Keratinocyte (primary cell): ENCODE measurements around the gene AKR1C8. TPM values are rescaled to one million over a fixed set of nuclear protein-coding genes. Genes with fewer than 3 reads are reported as not detected.
"Not testable (repeated sequence)": the region's sequence is repeated elsewhere in the genome, so short reads cannot be mapped to it uniquely, and the experiment has no call there.

Source experiments
- DNase-seq: peaks from one replicate; pipeline ENCODE4 v3.0.0-alpha.2; 2011; ENCODE audit warnings: low read depth, missing footprints, low spot score
- FAIRE-seq: peaks from 2 replicates; lab custom pipeline; 2011; peaks lifted over from hg19 to GRCh38; lab: Jason Lieb, UNC
- H2AFZ ChIP-seq: 2 replicates; pipeline ENCODE4 v1.6.0; 2012; ENCODE audit warnings: low read length, control low read depth, inconsistent platforms; ENCODE audit not compliant: control insufficient read depth
- H3K27ac ChIP-seq: 2 replicates; pipeline ENCODE4 v1.5.1; 2011; ENCODE audit warnings: low read length; ENCODE audit not compliant: control insufficient read depth, insufficient read depth
- H3K27me3 ChIP-seq: 3 replicates; pipeline ENCODE4 v1.6.0; 2011; ENCODE audit warnings: low read length; ENCODE audit not compliant: control insufficient read depth, insufficient read depth; ENCODE audit errors: extremely low read depth
- H3K36me3 ChIP-seq, 2 experiments: 2 replicates in 1 of 2; 3 replicates in 1 of 2; pipeline ENCODE4 v1.5.1; 2011; ENCODE audit warnings: low read length in 2 of 2, mild to moderate bottlenecking in 1 of 2; ENCODE audit not compliant: control insufficient read depth in 2 of 2, insufficient read depth in 2 of 2; ENCODE audit errors: extremely low read depth in 1 of 2
- H3K4me1 ChIP-seq: 3 replicates; pipeline ENCODE4 v1.5.1; 2011; ENCODE audit warnings: low read length; ENCODE audit not compliant: control insufficient read depth, insufficient read depth; ENCODE audit errors: extremely low read depth
- H3K4me2 ChIP-seq: 3 replicates; pipeline ENCODE4 v1.6.0; 2011; ENCODE audit warnings: low read depth, low read length; ENCODE audit not compliant: control insufficient read depth, insufficient read depth; ENCODE audit errors: extremely low read depth
- H3K4me3 ChIP-seq, 3 experiments: fragments of 200-600 bp in 1 of 3; sonication (generic) in 1 of 3; 2 replicates in 2 of 3; 3 replicates in 1 of 3; pipeline ENCODE4 v1.5.1; 2011 to 2016; ENCODE audit warnings: low read length in 3 of 3, mild to moderate bottlenecking in 3 of 3, control low read depth in 2 of 3, inconsistent platforms in 1 of 3, low read depth in 1 of 3, mixed read lengths in 1 of 3, mixed run types in 1 of 3, moderate library complexity in 1 of 3; ENCODE audit not compliant: control insufficient read depth in 2 of 3, insufficient read depth in 2 of 3; ENCODE audit errors: extremely low read depth in 1 of 3
- H3K79me2 ChIP-seq: 2 replicates; pipeline ENCODE4 v1.6.0; 2012; ENCODE audit warnings: low read length; ENCODE audit not compliant: control insufficient read depth, insufficient read depth
- H3K9ac ChIP-seq: 3 replicates; pipeline ENCODE4 v1.6.0; 2011; ENCODE audit warnings: low read length; ENCODE audit not compliant: control insufficient read depth, insufficient read depth; ENCODE audit errors: extremely low read depth
- H3K9me1 ChIP-seq: 3 replicates; pipeline ENCODE4 v1.6.0; 2011; ENCODE audit warnings: low read length; ENCODE audit not compliant: control insufficient read depth, insufficient read depth; ENCODE audit errors: extremely low read depth
- H3K9me3 ChIP-seq: 2 replicates; pipeline ENCODE4 v1.5.1; 2012; ENCODE audit warnings: low read depth, low read length; ENCODE audit not compliant: control insufficient read depth
- H4K20me1 ChIP-seq: 3 replicates; pipeline ENCODE4 v1.6.0; 2011; ENCODE audit warnings: low read length; ENCODE audit not compliant: control insufficient read depth, insufficient read depth; ENCODE audit errors: extremely low read depth
- EZH2 ChIP-seq: IDR thresholded peaks from one replicate; pipeline ENCODE4 v1.6.1; 2012; ENCODE audit warnings: inconsistent platforms, mild to moderate bottlenecking, low read length, moderate library complexity
- dilution Hi-C: fragments of 300-500 bp; cut with MboI; formaldehyde crosslinking; loops from one replicate; pipeline ENCODE4 v1.7.0; 2020; ENCODE audit warnings: low sequenced_read_pairs; ENCODE audit not compliant: extremely low pct_ligation_motif_present
- polyA plus RNA-seq, 5 experiments: library from polyadenylated mRNA; depleted of rRNA in 3 of 5; stranded (reverse) in 3 of 5; stranded (forward) in 1 of 5; unstranded in 1 of 5; fragments of >200 nt; gene quantifications; 1 replicate in 1 of 5; 2 replicates in 3 of 5; 3 replicates in 1 of 5; pipeline versions ENCODE4 v1.2.1 to v1.2.3, GENCODE V29; 2011 to 2012; ENCODE audit warnings: missing spikeins in 2 of 5, low read depth in 1 of 5, low replicate concordance in 1 of 5
- TF ChIP-seq, protein P1 (sequence below), 3 experiments: IDR thresholded peaks in 1 of 3; conservative IDR thresholded peaks in 1 of 3; optimal IDR thresholded peaks in 1 of 3; 2 replicates in 2 of 3; 3 replicates in 1 of 3; pipeline versions ENCODE3 to v1.5.1; 2011; ENCODE audit warnings: low read length in 3 of 3, mild to moderate bottlenecking in 3 of 3, moderate library complexity in 2 of 3, control low read depth in 1 of 3, inconsistent platforms in 1 of 3; ENCODE audit not compliant: insufficient read depth in 2 of 3; ENCODE audit errors: extremely low read depth in 1 of 3

The AKR1C8 gene
- polyA plus RNA-seq, 1 donor (not counting 4 experiments of a cell fraction or from before 2014, with no cell fraction given): not detected

DNA sequence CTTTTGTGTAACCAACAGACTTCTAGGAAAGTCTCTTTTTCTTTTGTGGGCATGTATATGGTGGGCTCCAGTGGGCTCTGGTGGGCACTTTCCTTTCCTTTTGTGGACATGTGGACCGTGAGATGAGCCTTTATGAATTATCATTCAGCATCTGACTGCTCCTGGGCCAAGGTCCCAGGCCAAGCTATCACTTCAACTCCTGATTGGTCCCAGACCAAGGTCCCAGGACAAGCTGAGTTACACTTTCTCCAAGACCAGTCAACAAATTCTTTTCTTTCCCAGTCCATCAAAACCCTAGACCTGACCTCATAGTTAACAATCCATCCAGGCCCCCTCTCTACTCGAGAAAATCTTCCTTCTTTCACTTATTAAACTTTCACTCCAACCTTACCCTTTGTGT, 1.0 kb downstream of the AKR1C8 start:
- no peak overlapping the region for H3K4me2 ChIP-seq
- dilution Hi-C loops: no loop called here
- no peak overlapping the region for H3K4me3 ChIP-seq
- H3K27ac ChIP-seq: no peak overlapping the region
- no peaks in the 10 kb centered on the region for H3K9me3 ChIP-seq
- H3K9me1 ChIP-seq: no peaks in the 10 kb centered on the region
- no peak for FAIRE-seq
- no peak for DNase-seq
- no peaks in the 10 kb centered on the region for H3K79me2 ChIP-seq
- H4K20me1 ChIP-seq: no peaks in the 10 kb centered on the region
- no peak overlapping the region for H2AFZ ChIP-seq
- no peaks in the 10 kb centered on the region for H3K27me3 ChIP-seq
- no peaks in the 10 kb centered on the region for H3K36me3 ChIP-seq
- TF ChIP-seq, protein P1, sequence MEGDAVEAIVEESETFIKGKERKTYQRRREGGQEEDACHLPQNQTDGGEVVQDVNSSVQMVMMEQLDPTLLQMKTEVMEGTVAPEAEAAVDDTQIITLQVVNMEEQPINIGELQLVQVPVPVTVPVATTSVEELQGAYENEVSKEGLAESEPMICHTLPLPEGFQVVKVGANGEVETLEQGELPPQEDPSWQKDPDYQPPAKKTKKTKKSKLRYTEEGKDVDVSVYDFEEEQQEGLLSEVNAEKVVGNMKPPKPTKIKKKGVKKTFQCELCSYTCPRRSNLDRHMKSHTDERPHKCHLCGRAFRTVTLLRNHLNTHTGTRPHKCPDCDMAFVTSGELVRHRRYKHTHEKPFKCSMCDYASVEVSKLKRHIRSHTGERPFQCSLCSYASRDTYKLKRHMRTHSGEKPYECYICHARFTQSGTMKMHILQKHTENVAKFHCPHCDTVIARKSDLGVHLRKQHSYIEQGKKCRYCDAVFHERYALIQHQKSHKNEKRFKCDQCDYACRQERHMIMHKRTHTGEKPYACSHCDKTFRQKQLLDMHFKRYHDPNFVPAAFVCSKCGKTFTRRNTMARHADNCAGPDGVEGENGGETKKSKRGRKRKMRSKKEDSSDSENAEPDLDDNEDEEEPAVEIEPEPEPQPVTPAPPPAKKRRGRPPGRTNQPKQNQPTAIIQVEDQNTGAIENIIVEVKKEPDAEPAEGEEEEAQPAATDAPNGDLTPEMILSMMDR (optimal IDR thresholded peaks at IDR 0.05 in 1 of 3, IDR thresholded peaks at IDR 0.05 in 1 of 3, conservative IDR thresholded peaks at IDR 0.05 in 1 of 3; ENCODE audit: extremely low read depth in 1 of 3, insufficient read depth in 2 of 3, low read length in 3 of 3): no peak
- no peak for TF ChIP-seq EZH2
- H3K4me1 ChIP-seq: no peaks in the 10 kb centered on the region
- no peak overlapping the region for H3K9ac ChIP-seq

DNA sequence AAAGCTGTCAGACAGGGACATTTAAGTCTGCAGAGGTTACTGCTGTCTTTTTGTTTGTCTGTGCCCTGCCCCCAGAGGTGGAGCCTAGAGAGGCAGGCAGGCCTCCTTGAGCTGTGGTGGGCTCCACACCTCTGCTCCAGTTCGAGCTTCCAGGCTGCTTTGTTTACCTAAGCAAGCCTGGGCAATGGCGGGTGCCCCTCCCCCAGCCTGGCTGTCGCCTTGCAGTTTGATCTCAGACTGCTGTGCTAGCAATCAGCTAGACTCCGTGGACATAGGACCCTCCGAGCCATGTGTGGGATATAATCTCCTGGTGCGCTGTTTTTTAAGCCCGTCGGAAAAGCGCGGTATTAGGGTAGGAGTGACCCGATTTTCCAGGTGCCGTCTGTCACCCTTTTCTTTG, 4.4 kb downstream of the AKR1C8 start:
- FAIRE-seq, H3K9me1 ChIP-seq, H3K9me3 ChIP-seq, H3K4me2 ChIP-seq, H3K4me3 ChIP-seq, H3K79me2 ChIP-seq, dilution Hi-C loops, H3K27me3 ChIP-seq, H4K20me1 ChIP-seq, H3K36me3 ChIP-seq, H3K9ac ChIP-seq, H3K27ac ChIP-seq, DNase-seq, H3K4me1 ChIP-seq, H2AFZ ChIP-seq: not testable (repeated sequence)

DNA sequence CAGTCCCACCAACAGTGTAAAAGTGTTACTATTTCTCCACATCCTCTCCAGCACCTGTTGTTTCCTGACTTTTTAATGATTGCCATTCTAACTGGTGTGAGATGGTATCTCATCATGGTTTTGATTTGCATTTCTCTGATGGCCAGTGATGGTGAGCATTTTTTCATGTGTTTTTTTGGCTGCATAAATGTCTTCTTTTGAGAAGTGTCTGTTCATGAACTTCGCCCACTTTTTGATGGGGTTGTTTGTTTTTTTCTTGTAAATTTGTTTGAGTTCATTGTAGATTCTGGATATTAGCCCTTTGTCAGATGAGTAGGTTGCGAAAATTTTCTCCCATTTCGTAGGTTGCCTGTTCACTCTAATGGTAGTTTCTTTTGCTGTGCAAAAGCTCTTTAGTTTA, 9.4 kb downstream of the AKR1C8 start:
- DNase-seq, H3K36me3 ChIP-seq, H3K27ac ChIP-seq, H3K9ac ChIP-seq, H3K4me1 ChIP-seq, H3K4me2 ChIP-seq, H4K20me1 ChIP-seq, H2AFZ ChIP-seq, H3K27me3 ChIP-seq, H3K4me3 ChIP-seq, H3K79me2 ChIP-seq, H3K9me3 ChIP-seq, FAIRE-seq, dilution Hi-C loops, H3K9me1 ChIP-seq: not testable (repeated sequence)
